GM23248 (cell line): Measurements from ENCODE around the gene TECTA. TPM values are rescaled to one million over a fixed set of nuclear protein-coding genes. Genes with fewer than 3 reads are reported as not detected.

ENCODE experiments used
- DNase-seq: peaks from one replicate; pipeline ENCODE4 v3.0.0-alpha.2; 2015
- H2AFZ ChIP-seq: fragments of 200-600 bp; sonication (generic); 2 replicates; pipeline ENCODE4 v1.6.1; 2016; ENCODE audit warnings: antibody characterized with exemption
- H3F3A ChIP-seq: fragments of 200-600 bp; sonication (generic); 2 replicates; pipeline ENCODE4 v1.6.1; 2016; ENCODE audit warnings: mild to moderate bottlenecking, antibody characterized with exemption, mixed run types; ENCODE audit not compliant: insufficient read depth
- H3K27ac ChIP-seq: fragments of 200-600 bp; sonication (generic); 2 replicates; pipeline ENCODE4 v1.5.1; 2016; ENCODE audit warnings: mild to moderate bottlenecking
- H3K27me3 ChIP-seq: fragments of 200-600 bp; sonication (generic); replicated peaks from 2 replicates; pipeline ENCODE4 v1.6.1; 2016; ENCODE audit warnings: mild to moderate bottlenecking; ENCODE audit not compliant: insufficient read depth
- H3K36me3 ChIP-seq: fragments of 200-600 bp; sonication (generic); 2 replicates; pipeline ENCODE4 v1.6.1; 2016; ENCODE audit warnings: low read depth, mild to moderate bottlenecking
- H3K4me1 ChIP-seq: fragments of 200-600 bp; sonication (generic); 2 replicates; pipeline ENCODE4 v1.6.1; 2016; ENCODE audit warnings: mild to moderate bottlenecking; ENCODE audit not compliant: insufficient read depth
- H3K4me2 ChIP-seq: fragments of 200-600 bp; sonication (generic); one replicate; pipeline ENCODE4 v1.6.1; 2016; ENCODE audit warnings: mild to moderate bottlenecking; ENCODE audit not compliant: unreplicated experiment
- H3K4me3 ChIP-seq: fragments of 200-600 bp; sonication (generic); 2 replicates; pipeline ENCODE4 v1.5.1; 2016; ENCODE audit warnings: mild to moderate bottlenecking
- H3K79me2 ChIP-seq: fragments of 200-600 bp; sonication (generic); 2 replicates; pipeline ENCODE4 v1.6.1; 2016; ENCODE audit warnings: mild to moderate bottlenecking; ENCODE audit not compliant: insufficient read depth
- H3K9ac ChIP-seq: fragments of 200-600 bp; sonication (generic); 2 replicates; pipeline ENCODE4 v1.6.1; 2016; ENCODE audit warnings: mild to moderate bottlenecking
- H3K9me2 ChIP-seq: fragments of 200-600 bp; sonication (generic); 2 replicates; pipeline ENCODE4 v1.6.1; 2016; ENCODE audit warnings: mixed run types, mild to moderate bottlenecking, moderate library complexity; ENCODE audit not compliant: insufficient read depth
- H3K9me3 ChIP-seq: fragments of 200-600 bp; sonication (generic); one replicate; pipeline ENCODE4 v1.6.1; 2017; ENCODE audit warnings: low read depth
- H4K20me1 ChIP-seq: fragments of 200-600 bp; sonication (generic); 2 replicates; pipeline ENCODE4 v1.6.0; 2016; ENCODE audit not compliant: insufficient read depth
- EZH2 ChIP-seq: fragments of 200-600 bp; sonication (generic); IDR thresholded peaks from 2 replicates; pipeline ENCODE4 v1.6.1; 2018; ENCODE audit warnings: antibody characterized with exemption, mild to moderate bottlenecking; ENCODE audit not compliant: insufficient read depth, poor library complexity, severe bottlenecking
- EZH2phosphoT487 ChIP-seq: fragments of 200-600 bp; sonication (generic); IDR thresholded peaks from 2 replicates; pipeline ENCODE4 v1.6.1; 2018; ENCODE audit warnings: antibody characterized with exemption, moderate library complexity, mild to moderate bottlenecking, low read depth; ENCODE audit not compliant: insufficient read depth
- WGBS, 2 experiments: methylation state at CpG; one replicate each; pipeline ENCODE4 v1.1.6; 2015 to 2017; ENCODE audit warnings: low lambda C conversion rate in 2 of 2, low coverage in 1 of 2; ENCODE audit errors: missing lambda C conversion rate in 2 of 2; 5-methylcytosine and 5-hydroxymethylcytosine counted together
- in situ Hi-C: fragments of 300-500 bp; cut with MboI; formaldehyde crosslinking; loops from 2 replicates; pipeline ENCODE4 v1.15.0; 2020
- polyA plus RNA-seq: library from polyadenylated mRNA; unstranded; fragments of >200 nt; fragmentation: Nextera tagmentation; extraction: Ambion mirVana; gene quantifications from 2 replicates; pipeline ENCODE4 v1.2.1, GENCODE V29; 2016
- total RNA-seq: library from RNA; depleted of rRNA; stranded (reverse); fragments of >200 nt; shearing (Covaris generic); gene quantifications from 2 replicates; pipeline ENCODE4 v1.2.3, GENCODE V29; 2014

TECTA gene
- total and polyA plus RNA-seq, 2 experiments from 2014 or later: under 0.01 to 0.08 TPM

GRCh38 chr11:121144723-121145122, 43.7 kb downstream of the TECTA start:
- Histone ChIP-seq H4K20me1 (no peaks in the 10 kb centered on the region), H3K4me1 (no peaks in the 10 kb centered on the region), H3K27me3 (no peaks in the 10 kb centered on the region), H3K9ac (no peak overlapping the region), H3K27ac (no peak overlapping the region), H3K9me2 (no peaks in the 10 kb centered on the region), H2AFZ (no peak overlapping the region), H3K9me3 (no peaks in the 10 kb centered on the region), H3K36me3 (no peaks in the 10 kb centered on the region), H3K4me2 (no peak overlapping the region), H3K4me3 (no peak overlapping the region), H3K79me2 (no peaks in the 10 kb centered on the region), H3F3A (no peaks in the 10 kb centered on the region)
- 63 to 73% methylated on average over 5 of the region's 5 CpGs for whole genome bisulfite sequencing, 2 experiments
- in situ Hi-C loops: no loop called here
- no peak for DNase-seq
- no peak for TF ChIP-seq EZH2phosphoT487
- no peak for TF ChIP-seq EZH2

GRCh38 chr11:121145826-121146225, 44.8 kb downstream of the TECTA start:
- DNase-seq: no peak

DNA sequence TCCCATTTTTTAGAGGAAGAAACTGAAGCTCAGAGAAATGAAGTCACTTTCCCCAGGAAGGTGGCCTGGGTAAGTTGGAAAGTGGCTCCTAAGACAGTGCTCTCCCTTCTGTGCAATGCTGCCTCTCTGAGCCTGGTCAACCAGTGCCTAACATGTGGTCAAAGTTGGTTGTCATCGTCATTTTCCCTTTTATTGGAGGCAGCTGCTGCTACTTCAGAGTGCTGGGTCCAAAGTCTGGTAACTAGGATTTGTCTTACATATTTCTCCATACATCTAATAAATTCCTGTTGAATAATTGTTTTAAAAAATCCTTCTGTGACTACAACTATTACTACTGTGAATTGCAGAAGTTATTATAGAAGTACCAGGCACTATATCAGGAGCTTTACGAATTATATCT, 48.1 kb downstream of the TECTA start:
- DNase-seq: no peak
- no peaks in the 10 kb centered on the region for H3K9me2 ChIP-seq
- no peaks in the 10 kb centered on the region for H3K36me3 ChIP-seq
- in situ Hi-C loops: no loop called here
- WGBS, 2 experiments: 51 to 58% methylated on average over 2 of the region's 2 CpGs
- H3K79me2 ChIP-seq: no peaks in the 10 kb centered on the region
- no peak overlapping the region for H2AFZ ChIP-seq
- H3K27me3 ChIP-seq: no peaks in the 10 kb centered on the region; the same call in 1 of the 2 replicates
- no peaks in the 10 kb centered on the region for H4K20me1 ChIP-seq
- H3K4me3 ChIP-seq: no peak overlapping the region
- no peak overlapping the region for H3K27ac ChIP-seq
- no peaks in the 10 kb centered on the region for H3K9me3 ChIP-seq
- TF ChIP-seq EZH2phosphoT487: no peak
- no peak for TF ChIP-seq EZH2
- no peaks in the 10 kb centered on the region for H3K4me1 ChIP-seq
- H3K4me2 ChIP-seq: no peak overlapping the region
- no peak overlapping the region for H3K9ac ChIP-seq
- H3F3A ChIP-seq: no peaks in the 10 kb centered on the region

More at GRCh38 chr11:121145826-121146225, 44.8 kb downstream of the TECTA start:
- Histone ChIP-seq H3K27me3 (no peaks in the 10 kb centered on the region), H2AFZ (no peak overlapping the region), H3K4me1 (no peaks in the 10 kb centered on the region), H3K9me2 (no peaks in the 10 kb centered on the region), H3K9me3 (no peaks in the 10 kb centered on the region), H4K20me1 (no peaks in the 10 kb centered on the region), H3K4me2 (no peak overlapping the region), H3K27ac (no peak overlapping the region), H3K9ac (no peak overlapping the region), H3F3A (no peaks in the 10 kb centered on the region), H3K79me2 (no peaks in the 10 kb centered on the region), H3K4me3 (no peak overlapping the region), H3K36me3 (no peaks in the 10 kb centered on the region)
- 71 to 74% methylated on average over 11 of the region's 11 CpGs for WGBS, 2 experiments
- no peak for TF ChIP-seq EZH2
- in situ Hi-C loops: no loop called here

GRCh38 chr11:121151207-121151688, 50.2 kb downstream of the TECTA start:
- no peak overlapping the region for H3K9ac ChIP-seq
- no peaks in the 10 kb centered on the region for H3K79me2 ChIP-seq
- no peak overlapping the region for H2AFZ ChIP-seq
- H3K27me3 ChIP-seq: peaks cover 3% of the 10 kb centered on the region; the same call in 1 of the 2 replicates
- no peak overlapping the region for H3K27ac ChIP-seq
- H3K4me3 ChIP-seq: no peak overlapping the region
- H3F3A ChIP-seq: no peaks in the 10 kb centered on the region
- no peak for DNase-seq
- no peak overlapping the region for H3K4me2 ChIP-seq
- no peaks in the 10 kb centered on the region for H4K20me1 ChIP-seq
- no peaks in the 10 kb centered on the region for H3K9me3 ChIP-seq
- 63 to 73% methylated on average over 4 of the region's 4 CpGs for WGBS, 2 experiments
- H3K4me1 ChIP-seq: no peaks in the 10 kb centered on the region
- in situ Hi-C loops: no loop called here
- H3K9me2 ChIP-seq: no peaks in the 10 kb centered on the region
- no peak for TF ChIP-seq EZH2
- no peak for TF ChIP-seq EZH2phosphoT487
- no peaks in the 10 kb centered on the region for H3K36me3 ChIP-seq

DNA sequence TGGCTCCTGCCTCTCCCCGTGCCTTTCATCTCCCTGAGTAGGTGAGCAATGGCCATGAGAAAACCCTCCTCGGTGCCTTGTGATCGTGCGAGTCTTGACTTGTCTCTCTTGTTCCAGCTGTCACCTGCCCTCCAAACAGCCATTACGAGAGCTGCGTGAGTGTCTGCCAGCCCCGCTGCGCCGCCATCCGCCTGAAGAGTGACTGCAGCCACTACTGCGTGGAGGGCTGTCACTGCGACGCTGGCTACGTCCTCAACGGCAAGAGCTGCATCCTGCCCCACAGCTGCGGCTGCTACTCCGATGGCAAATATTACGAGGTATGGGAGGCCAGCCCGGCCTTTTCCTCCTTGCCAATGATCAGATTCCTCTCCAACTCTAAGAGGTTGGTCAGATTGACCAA, 51.7 kb downstream of the TECTA start:
- in situ Hi-C loops: no loop called here
- no peak overlapping the region for H3K27ac ChIP-seq
- no peak overlapping the region for H3K9ac ChIP-seq
- no peaks in the 10 kb centered on the region for H3K79me2 ChIP-seq
- H2AFZ ChIP-seq: no peak overlapping the region
- H3K27me3 ChIP-seq: peaks cover 3% of the 10 kb centered on the region; the same call in 1 of the 2 replicates
- H3K4me3 ChIP-seq: no peak overlapping the region
- no peaks in the 10 kb centered on the region for H3K4me1 ChIP-seq
- TF ChIP-seq EZH2phosphoT487: no peak
- no peak for TF ChIP-seq EZH2
- no peak overlapping the region for H3K4me2 ChIP-seq
- H3K36me3 ChIP-seq: no peaks in the 10 kb centered on the region
- whole genome bisulfite sequencing, 2 experiments: 77 to 84% methylated on average over 19 of the region's 19 CpGs
- H3K9me3 ChIP-seq: no peaks in the 10 kb centered on the region
- DNase-seq: no peak
- H3K9me2 ChIP-seq: no peaks in the 10 kb centered on the region
- H4K20me1 ChIP-seq: no peaks in the 10 kb centered on the region
- no peaks in the 10 kb centered on the region for H3F3A ChIP-seq
